Thoracic aorta (tissue), 2 donors: Measurements from ENCODE around the gene FIBCD1. TPM values are rescaled to one million over a fixed set of nuclear protein-coding genes. Genes with fewer than 3 reads are reported as not detected.
"Not testable (repeated sequence)": the region's sequence is repeated elsewhere in the genome, so short reads cannot be mapped to it uniquely, and the experiment has no call there.

Source experiments
- ATAC-seq: fragments of 150-250 bp; one replicate; pipeline ENCODE4 v1.8.0; 2017; ENCODE audit warnings: low read depth; ENCODE audit not compliant: insufficient number of reproducible peaks, low FRiP score
- DNase-seq: peaks from one replicate; pipeline ENCODE4 v3.0.0-alpha.2; 2020; ENCODE audit warnings: low spot score
- H3K27ac ChIP-seq, 2 donors: fragments of 200-600 bp; sonication (generic); 1 replicate in 1 of 2; 2 replicates in 1 of 2; pipeline ENCODE4 v1.5.1; 2016; ENCODE audit warnings: mild to moderate bottlenecking in 2 of 2, moderate library complexity in 2 of 2
- H3K27me3 ChIP-seq: fragments of 200-600 bp; sonication (generic); replicated peaks from 2 replicates; pipeline ENCODE4 v1.6.0; 2016; ENCODE audit warnings: mild to moderate bottlenecking; ENCODE audit not compliant: insufficient read depth
- H3K36me3 ChIP-seq: fragments of 200-600 bp; sonication (generic); one replicate; pipeline ENCODE4 v1.5.1; 2016
- H3K4me1 ChIP-seq, 2 donors: fragments of 200-600 bp; sonication (generic); 1 replicate in 1 of 2; 2 replicates in 1 of 2; pipeline versions ENCODE4 v1.5.1 to v1.6.0; 2016; ENCODE audit warnings: low read depth in 2 of 2, mild to moderate bottlenecking in 1 of 2; ENCODE audit not compliant: control insufficient read depth in 1 of 2
- H3K4me3 ChIP-seq: fragments of 200-600 bp; sonication (generic); 2 replicates; pipeline ENCODE4 v1.5.1; 2016; ENCODE audit warnings: mild to moderate bottlenecking
- H3K9me3 ChIP-seq: fragments of 200-600 bp; sonication (generic); 2 replicates; pipeline ENCODE4 v1.5.1; 2016
- total RNA-seq, 2 donors: library from RNA; depleted of rRNA; stranded (reverse); fragments of >200 nt; gene quantifications; one replicate each; pipeline versions ENCODE4 v1.1.0 to v1.2.3, GENCODE V29; 2016
- TF ChIP-seq, protein P1 (sequence below): fragments of 200-600 bp; sonication (generic); IDR thresholded peaks from one replicate; pipeline ENCODE4 v1.5.1; 2019; ENCODE audit warnings: antibody characterized with exemption

Gene FIBCD1
- total RNA-seq, 2 donors from 2014 or later, result not detected

DNA sequence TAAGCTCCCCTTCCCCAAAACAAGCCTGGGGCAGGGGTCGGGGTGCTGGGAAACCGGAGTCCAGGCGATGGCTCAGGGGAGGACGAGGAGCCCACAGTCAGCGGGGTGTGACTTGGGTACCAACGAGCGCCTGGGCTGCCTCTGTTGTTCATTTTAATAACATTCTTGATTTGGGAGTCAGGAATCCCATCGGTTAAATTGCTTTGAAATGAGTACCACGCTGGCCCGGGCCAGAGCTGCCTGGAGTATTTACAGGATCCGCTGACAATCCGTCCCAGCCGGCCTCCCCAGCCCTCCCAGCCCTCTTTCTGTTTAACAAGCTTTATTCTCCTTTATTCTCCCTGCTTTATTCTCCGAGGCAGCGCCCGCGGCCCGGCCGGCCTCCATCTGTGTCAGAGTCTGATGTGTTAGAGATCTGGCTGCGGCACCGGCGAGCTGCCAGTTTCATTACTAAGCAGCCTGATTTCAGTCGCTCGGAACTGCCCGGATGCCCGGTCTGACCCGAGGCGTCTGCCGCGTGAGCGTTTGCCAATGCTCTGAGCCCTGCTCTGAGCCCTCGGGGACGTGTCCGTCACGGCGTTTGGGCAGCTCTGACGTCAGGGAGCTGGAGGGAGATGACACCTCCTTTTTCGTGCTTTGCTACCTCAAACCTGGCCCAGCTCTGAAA is 26.0 kb downstream of the FIBCD1 start:
- H3K4me3 ChIP-seq, result peak overlapping the region; percentile 42
- no peaks in the 10 kb centered on the region for H3K9me3 ChIP-seq
- peak; percentile 31 for DNase-seq
- peak; percentile 55 for ATAC-seq
- peaks cover 0 to 6% of the 10 kb centered on the region in 2 donors for H3K4me1 ChIP-seq
- TF ChIP-seq, protein P1, sequence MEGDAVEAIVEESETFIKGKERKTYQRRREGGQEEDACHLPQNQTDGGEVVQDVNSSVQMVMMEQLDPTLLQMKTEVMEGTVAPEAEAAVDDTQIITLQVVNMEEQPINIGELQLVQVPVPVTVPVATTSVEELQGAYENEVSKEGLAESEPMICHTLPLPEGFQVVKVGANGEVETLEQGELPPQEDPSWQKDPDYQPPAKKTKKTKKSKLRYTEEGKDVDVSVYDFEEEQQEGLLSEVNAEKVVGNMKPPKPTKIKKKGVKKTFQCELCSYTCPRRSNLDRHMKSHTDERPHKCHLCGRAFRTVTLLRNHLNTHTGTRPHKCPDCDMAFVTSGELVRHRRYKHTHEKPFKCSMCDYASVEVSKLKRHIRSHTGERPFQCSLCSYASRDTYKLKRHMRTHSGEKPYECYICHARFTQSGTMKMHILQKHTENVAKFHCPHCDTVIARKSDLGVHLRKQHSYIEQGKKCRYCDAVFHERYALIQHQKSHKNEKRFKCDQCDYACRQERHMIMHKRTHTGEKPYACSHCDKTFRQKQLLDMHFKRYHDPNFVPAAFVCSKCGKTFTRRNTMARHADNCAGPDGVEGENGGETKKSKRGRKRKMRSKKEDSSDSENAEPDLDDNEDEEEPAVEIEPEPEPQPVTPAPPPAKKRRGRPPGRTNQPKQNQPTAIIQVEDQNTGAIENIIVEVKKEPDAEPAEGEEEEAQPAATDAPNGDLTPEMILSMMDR, result no peak
- H3K27me3 ChIP-seq, result no peaks in the 10 kb centered on the region
- H3K36me3 ChIP-seq, result no peaks in the 10 kb centered on the region
- no peak overlapping the region for H3K27ac ChIP-seq

DNA sequence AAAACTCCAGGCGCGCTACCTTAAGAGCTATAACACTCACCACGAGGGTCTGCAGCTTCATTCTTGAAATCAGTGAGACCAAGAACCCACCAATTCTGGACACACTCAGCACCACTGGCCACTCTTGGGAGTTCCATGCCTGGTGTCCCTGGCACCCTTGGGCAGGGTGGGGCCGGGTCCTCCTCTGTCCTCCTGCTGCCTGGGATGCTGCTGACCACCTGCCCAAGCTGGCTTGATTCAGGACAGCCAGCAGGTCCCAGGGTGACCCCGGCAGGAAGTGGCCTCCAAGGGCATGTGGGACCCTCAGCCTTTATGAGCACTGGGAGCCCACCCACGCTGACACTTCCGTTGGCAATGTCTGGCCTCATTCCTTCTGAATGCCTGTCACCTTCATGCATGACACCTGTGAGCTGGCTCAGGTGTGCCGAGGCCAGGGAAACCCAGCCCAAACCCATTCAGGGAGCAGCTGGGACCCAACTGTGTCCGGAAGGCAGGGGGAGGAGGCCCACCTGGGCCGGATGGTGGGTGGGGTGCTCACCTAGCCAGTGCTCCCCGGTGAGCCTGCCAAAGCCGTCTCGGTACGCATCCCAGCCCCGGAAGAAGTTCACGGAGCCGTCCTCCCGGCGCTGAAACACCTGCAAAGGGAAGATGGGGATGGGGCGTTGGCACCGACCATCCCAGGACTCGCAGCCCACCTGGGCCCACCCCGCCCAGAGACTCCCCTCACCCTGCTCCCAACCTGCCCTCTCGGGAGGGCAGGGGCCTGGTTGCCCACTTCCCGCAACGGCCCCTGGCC is 27.6 kb downstream of the FIBCD1 start:
- H3K4me3 ChIP-seq, result no peak overlapping the region
- H3K9me3 ChIP-seq, result no peaks in the 10 kb centered on the region
- no peaks in the 10 kb centered on the region for H3K36me3 ChIP-seq
- H3K27me3 ChIP-seq, result no peaks in the 10 kb centered on the region
- H3K4me1 ChIP-seq, result peaks cover 0 to 6% of the 10 kb centered on the region in 2 donors
- ATAC-seq (no peak), DNase-seq (no peak)
- TF ChIP-seq, protein P1, result no peak
- H3K27ac ChIP-seq, result no peak overlapping the region

DNA sequence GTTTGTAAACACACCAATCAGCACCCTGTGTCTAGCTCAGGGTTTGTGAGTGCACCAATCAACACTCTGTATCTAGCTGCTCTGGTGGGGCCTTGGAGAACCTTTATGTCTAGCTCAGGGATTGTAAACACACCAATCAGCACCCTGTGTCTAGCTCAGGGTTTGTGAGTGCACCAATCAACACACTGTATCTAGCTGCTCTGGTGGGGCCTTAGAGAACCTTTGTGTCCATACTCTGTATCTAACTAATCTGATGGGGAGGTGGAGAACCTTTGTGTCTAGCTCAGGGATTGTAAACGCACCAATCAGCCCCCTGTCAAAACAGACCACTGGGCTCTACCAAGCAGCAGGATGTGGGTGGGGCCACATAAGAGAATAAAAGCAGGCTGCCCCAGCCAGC is 28.4 kb downstream of the FIBCD1 start:
- not testable (repeated sequence) for DNase-seq, ATAC-seq, H3K27ac ChIP-seq

DNA sequence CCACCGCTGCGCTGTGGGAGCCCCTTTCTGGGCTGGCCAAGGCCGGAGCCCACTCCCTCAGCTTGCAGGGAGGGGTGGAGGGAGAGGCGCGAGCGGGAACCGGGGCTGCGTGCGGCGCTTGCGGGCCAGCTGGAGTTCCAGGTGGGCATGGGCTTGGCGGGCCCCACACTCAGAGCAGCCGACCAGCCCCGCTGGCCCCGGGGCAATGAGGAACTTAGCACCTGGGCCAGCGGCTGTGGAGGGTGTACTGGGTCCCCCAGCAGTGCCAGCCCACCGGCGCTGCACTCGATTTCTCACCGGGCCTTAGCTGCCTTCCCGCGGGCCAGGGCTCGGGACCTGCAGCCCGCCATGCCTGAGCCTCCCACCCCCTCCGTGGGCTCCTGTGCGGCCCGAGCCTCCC is 29.0 kb downstream of the FIBCD1 start:
- not testable (repeated sequence) for H3K4me1 ChIP-seq, H3K9me3 ChIP-seq, DNase-seq, H3K36me3 ChIP-seq, ATAC-seq, H3K27me3 ChIP-seq, H3K27ac ChIP-seq, H3K4me3 ChIP-seq

More for the DNA sequence above, 28.4 kb downstream of the FIBCD1 start:
- H3K27me3 ChIP-seq, H3K36me3 ChIP-seq, H3K4me1 ChIP-seq, H3K9me3 ChIP-seq, H3K4me3 ChIP-seq: not testable (repeated sequence)

DNA sequence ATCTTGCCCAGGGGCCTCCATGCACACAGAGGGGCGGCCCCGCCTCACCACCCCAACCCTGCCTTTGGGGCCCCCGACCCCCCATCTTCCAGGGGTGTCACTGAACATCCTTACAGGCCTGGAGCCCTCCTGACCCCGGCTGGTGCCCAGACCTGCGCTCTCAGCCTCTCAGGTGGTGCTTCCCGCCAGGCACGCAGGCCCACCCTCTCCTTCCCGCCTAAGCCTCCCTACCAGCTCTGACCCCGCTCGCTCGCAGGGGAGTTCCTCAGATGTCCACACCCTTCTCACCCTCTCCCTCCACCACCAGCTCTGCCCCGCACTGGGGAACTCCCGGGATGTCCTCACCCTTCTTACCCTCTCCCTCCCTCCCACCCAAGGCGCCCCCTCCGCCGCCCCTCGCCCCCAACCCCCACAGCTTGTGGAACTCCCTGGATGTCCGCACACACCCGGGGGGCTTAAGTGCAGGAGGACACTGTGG is 30.1 kb downstream of the FIBCD1 start:
- TF ChIP-seq, protein P1, result no peak
- H3K4me1 ChIP-seq, result peaks cover 0 to 6% of the 10 kb centered on the region in 2 donors
- no peak overlapping the region for H3K27ac ChIP-seq
- ATAC-seq, result no peak
- DNase-seq, result no peak
- no peaks in the 10 kb centered on the region for H3K36me3 ChIP-seq
- H3K9me3 ChIP-seq, result no peaks in the 10 kb centered on the region
- H3K4me3 ChIP-seq, result no peak overlapping the region
- H3K27me3 ChIP-seq, result no peaks in the 10 kb centered on the region

DNA sequence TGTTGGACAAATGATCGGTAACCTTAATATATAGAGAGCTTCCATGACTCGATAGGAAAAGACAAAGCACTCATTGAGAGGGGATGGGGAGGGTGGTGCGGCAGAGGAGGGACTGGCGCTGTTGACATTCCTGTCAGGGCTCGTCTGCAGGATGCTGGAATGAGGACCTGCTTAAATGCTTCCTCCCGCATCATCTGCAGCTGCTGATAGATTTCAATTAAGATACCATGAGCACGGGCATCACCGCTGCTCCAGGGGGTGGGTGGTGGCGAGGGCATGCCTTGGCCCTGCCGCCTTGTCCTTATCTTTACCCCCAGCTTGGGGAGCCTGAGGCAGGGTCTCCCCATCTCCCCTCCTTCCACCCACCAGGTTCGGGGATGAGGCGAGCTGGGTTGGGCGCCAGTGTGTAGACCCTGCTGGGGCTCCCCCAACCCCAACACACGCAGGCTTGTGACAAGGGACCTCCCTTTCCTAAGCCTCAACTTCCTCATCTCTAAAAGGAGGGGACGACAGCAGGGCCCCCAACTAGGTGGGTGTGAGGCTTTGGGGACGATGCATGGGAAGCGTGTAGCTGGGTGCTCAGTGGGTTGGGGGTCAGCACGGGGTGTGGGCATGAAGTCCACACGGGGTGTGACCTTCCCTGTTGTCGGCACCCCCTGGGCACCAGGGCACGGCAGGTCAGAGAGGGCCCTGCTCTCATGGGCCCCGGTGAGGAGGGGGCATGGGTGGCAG is 30.7 kb downstream of the FIBCD1 start:
- no peak for ATAC-seq
- TF ChIP-seq, protein P1, result no peak

More for the DNA sequence above, 30.7 kb downstream of the FIBCD1 start:
- H3K27me3 ChIP-seq, result no peaks in the 10 kb centered on the region
- peaks cover 0 to 6% of the 10 kb centered on the region in 2 donors for H3K4me1 ChIP-seq
- no peaks in the 10 kb centered on the region for H3K36me3 ChIP-seq
- H3K9me3 ChIP-seq, result no peaks in the 10 kb centered on the region
- no peak for DNase-seq
- H3K27ac ChIP-seq, result no peak overlapping the region
- no peak overlapping the region for H3K4me3 ChIP-seq
